Activated CD4-positive, alpha-beta T cell treated with anti-CD3 and anti-CD28 coated beads, Interleukin-10, Interleukin-2, amounts not matched to agents 100 ng/mL and 50 ng/mL, durations not matched to agents 16 hours and 8 hours (primary cell): ENCODE measurements around the gene CNMD.
A peak's percentile ranks its signal among the peaks of the same experiment; 100 is the strongest.
"Not testable (repeated sequence)": the region's sequence is repeated elsewhere in the genome, so short reads cannot be mapped to it uniquely, and the experiment has no call there.

Experiments
- DNase-seq: peaks from one replicate; pipeline ENCODE4 v3.0.0-alpha.2; 2020

CNMD gene

DNA sequence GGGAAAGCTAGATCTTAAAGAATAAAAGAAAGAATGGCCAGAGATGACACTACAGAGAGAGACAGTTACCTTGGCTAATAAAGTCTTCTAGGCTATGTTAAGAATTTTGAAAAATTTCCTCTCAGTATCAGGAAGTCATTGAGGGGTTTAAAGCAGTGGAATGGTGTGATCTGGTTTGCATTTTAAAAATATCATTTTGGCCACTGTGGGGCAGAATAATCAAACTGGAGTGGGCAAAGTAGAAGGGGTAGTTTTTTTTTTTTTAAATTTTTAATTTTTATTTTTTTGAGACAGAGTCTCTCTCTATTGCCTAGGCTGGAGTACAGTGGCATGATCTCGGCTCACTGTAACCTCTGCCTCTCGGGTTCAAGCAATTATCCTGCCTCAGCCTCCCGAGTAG lies 4.4 kb upstream of the CNMD start:
- no peak for DNase-seq

GRCh38 chr13:52743569-52743968 lies 3.9 kb upstream of the CNMD start:
- no peak for DNase-seq

GRCh38 chr13:52738719-52739467 lies 727 bp downstream of the CNMD start:
- DNase-seq, result peak; percentile 6

- DNase-seq, result no peak
Measured at GRCh38 chr13:52737965-52738364, 1.7 kb downstream of the CNMD start.

GRCh38 chr13:52737451-52737850 lies 2.2 kb downstream of the CNMD start:
- no peak for DNase-seq

GRCh38 chr13:52736891-52737290 lies 2.7 kb downstream of the CNMD start:
- DNase-seq, result no peak

DNA sequence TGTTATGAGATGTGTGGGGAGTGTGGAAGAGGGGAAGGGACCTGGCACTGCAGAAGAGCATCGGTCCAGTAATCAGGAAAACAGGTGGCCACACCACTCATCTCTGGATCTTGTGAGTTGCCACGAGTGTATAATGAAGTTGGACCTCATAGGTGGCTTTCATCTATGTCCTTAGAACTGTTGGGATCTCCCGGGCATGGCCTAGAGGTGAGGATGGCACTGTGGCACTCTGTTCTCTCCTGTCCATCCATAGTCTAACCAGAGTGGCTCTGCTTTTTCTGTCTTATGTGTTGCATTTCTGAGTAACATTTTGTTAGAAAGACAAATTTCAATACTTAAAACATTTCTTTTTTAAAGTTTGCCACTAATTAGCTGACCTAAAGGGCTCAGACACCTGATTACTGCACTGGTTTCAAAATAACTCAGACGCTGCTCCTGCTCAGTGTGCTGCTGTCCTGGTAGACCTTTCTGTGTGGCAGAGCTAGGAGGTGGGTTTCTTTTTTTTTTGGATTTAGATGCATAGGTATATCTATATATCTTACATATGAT lies 5.5 kb downstream of the CNMD start:
- no peak for DNase-seq

DNA sequence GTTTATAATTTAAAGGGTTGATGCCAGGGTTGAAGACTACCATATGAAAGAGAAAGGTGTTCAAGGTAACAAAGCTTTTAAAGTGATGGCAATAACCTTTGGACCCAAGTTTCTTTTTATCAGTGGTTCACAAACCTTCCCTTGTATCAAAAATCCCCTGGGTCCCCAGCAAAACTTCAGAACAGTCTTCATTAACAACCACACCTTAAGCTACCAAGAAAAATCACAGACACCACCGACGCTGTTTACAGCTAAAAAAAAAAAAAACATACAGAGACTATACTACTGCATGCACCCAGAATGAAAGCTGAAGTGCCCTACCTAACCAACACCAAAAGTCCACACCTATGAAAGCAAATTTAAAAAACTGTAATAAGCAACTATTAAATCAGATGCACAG lies 13.4 kb downstream of the CNMD start:
- DNase-seq, result no peak

GRCh38 chr13:52725302-52725701 lies 14.3 kb downstream of the CNMD start:
- DNase-seq, result no peak

GRCh38 chr13:52723181-52723580 lies 16.4 kb downstream of the CNMD start:
- no peak for DNase-seq

DNA sequence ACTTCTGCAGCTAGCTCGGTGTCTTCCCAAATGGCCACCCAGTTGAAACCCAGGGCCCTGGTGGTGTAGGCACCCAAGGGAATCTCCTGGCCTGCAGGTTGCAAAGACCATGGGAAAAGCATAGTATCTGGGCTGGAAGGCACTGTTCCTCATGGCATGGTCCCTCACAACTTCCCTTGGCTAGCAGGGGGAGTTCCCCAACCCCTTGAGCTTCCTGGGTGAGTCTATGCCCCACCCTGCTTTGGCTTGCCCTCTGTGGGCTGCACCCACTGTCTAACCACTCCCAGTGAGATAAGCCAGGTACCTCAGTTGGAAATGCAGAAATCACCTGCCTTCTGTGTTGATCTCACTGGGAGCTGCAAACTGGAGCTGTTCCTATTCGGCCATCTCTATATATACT lies 18.3 kb downstream of the CNMD start:
- not testable (repeated sequence) for DNase-seq

- not testable (repeated sequence) for DNase-seq
Measured at GRCh38 chr13:52720904-52721303, 18.7 kb downstream of the CNMD start.

DNA sequence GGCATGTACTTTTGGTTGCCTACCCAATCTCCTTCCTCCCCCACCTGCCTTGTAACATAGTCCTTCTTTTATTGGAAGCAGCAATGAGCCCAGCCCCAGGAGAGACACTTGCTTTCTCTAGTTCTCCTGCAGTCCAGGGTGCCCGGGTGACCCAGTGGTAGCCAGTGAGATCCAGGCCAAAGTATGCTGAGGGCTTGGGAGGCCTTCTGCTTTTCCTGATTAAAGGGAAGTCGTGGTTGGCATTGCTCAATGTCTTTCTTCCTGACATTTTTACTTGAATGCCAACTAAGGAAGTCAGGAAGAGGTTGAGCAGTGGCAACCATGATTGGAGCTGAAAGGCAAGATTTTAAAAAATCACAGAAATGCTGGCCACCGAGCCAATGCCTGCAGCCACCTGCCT lies 25.7 kb downstream of the CNMD start:
- no peak for DNase-seq

DNA sequence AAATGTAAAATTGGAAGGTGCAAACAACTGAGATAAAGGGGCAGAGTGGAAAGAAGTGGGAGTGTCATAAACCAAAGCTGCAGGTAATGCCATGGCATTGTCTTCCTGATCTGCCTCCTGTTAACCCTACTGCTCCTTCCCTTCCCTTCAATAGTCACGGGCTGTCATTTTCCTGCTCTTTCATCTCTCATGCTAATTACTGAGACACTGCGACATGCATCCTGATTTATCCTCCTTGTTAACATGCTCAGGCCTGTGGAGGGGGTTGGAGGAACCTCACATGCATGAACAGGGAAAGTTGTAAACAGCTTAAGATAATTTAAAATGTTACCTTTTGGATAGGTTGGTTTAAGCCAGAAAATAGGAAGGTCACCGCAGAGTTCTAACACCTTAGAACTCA lies 27.2 kb downstream of the CNMD start:
- no peak for DNase-seq

DNA sequence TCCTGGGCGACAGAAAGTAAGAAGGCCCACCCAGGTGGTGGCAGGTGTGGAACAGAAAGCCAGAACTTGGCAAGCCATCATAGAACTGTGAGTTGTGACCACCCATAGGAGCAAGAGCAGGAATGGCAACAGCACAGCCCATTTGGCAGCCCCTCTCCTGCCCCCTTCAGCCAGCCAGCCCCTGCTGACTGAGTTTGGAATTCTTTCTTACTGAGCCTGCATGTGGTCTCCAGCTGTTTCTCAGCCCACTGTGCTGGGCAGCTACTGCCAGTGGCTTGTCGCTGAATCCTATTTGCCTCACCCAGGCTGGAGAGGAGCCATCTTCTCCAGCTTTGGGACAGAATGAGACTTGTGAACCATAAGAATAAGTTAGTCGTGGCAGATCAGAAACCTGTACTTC lies 28.3 kb downstream of the CNMD start:
- DNase-seq, result no peak

DNA sequence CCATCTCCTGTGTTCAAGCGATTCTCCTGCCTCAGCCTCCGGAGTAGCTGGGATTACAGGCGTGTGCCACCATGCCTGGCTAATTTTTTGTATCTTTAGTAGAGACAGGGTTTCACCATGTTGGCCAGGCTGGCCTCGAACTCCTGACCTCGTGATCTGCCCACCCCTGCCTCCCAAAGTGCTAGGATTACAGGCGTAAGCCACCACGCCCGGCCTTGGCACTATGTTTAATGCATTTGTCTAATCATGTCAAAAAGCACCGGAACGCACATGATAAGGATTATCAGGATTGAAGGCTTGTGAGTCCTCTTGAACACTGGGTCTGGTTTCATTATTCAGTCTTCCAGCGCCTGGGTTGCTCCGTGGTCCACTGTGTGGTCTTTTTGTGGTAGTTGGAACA lies 31.4 kb downstream of the CNMD start:
- DNase-seq, result not testable (repeated sequence)

DNA sequence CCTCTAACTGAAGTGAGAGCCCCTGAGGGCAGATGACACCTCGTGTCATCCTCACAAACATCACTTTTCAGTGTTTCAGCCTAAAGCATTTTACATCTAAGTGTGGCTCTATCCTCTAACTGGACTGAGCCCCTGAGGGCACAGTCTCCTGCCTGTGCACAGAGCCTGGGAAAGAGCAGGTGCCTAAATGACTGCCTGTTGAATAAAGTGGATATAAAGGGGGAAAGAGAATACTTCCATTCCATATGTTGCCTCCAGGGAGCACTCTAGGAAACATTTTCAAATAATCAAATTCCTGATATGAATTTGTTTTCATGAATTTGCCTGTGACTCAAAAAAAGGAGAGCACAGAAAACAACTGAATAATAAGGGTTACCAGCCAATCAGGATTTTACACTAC lies 32.2 kb downstream of the CNMD start:
- no peak for DNase-seq

DNA sequence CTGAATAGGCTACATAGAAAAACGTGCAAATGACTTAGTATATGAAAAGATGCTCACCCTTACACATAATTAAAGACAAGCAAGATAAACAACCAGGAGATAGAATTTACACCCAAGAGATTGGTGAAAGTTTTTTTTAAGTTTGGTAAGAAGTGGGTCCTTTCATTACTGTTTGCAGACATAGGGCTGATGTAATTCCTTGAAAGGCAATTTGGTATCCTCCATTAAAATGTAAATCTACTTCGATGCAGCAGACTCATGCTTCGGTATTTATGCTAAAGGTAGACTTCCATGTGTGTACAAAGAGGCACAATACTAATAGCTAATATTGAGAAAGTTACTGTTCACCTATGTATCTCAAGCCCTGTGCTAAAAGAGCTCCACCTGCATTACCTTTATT lies 33.5 kb downstream of the CNMD start:
- DNase-seq, result no peak

DNA sequence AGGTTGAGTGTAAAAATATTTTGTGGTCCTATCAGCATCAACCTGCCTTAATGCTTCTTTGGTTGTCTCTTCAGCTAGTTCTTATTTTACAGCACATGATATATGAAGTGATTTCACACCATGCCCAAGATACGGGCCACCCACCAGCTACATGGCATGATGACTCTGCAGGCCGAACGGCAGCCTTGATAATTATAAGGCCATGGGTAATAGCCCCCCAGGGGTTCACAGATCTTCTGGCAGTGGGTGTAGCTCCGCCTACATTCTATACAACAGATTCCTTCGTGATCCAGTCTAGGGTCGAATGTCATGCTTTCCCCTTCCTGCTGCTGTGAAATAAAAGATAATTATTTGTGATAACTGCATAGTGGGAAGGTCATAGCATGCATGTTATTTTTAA lies 36.1 kb downstream of the CNMD start:
- DNase-seq, result no peak

- DNase-seq, result no peak
Measured at GRCh38 chr13:52701728-52702465, 37.7 kb downstream of the CNMD start.

DNA sequence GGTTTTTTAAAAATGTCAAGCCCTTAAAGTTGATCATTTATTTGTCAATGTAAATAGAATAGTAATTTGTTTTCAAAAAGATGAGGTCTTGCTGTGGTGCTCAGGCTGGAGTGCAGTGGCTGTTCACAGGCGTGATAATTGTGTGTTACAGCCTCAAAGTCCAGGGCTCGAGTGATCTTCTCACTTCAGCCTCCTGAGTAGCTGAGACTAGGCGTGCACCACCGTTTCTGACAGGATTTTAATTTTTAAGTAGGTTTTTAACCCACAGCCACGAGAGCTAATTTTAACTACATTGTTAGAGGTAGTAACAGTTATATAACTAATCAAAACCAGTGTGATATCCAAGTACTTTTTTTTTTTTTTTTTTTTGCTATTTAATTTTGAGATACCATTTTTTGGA lies 43.1 kb downstream of the CNMD start:
- DNase-seq, result no peak

DNA sequence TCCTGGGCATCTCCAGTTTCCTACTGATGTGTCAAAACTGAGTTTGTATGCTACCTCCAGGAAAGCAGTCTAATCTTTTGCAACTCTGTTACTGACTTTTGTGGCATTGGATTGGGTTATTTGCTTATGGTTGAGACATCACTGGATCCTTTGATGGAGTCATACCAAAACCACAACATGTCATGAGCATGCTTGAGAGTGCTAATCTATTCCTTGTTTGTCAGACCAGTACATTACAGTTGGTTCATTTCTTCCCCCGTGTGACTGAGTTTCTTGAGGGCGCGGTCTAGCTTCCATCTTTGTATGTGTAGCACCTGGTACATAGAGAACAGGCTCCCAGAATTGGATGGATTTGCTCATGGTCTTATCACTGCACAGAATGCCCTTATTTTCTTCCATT lies 43.8 kb downstream of the CNMD start:
- peak; percentile 87 for DNase-seq

- DNase-seq, result no peak
Measured at GRCh38 chr13:52686376-52686775, 53.2 kb downstream of the CNMD start.

- not testable (repeated sequence) for DNase-seq
Measured at GRCh38 chr13:52685806-52686205, 53.8 kb downstream of the CNMD start.
